Ishikawa (cell line): Measurements from ENCODE around the gene MYBPC2.

Source experiments
- EP300 ChIP-seq: IDR thresholded peaks from 2 replicates; pipeline ENCODE4 v1.6.1; 2012; ENCODE audit warnings: borderline replicate concordance
- NFIC ChIP-seq: IDR thresholded peaks from 2 replicates; pipeline ENCODE4 v1.6.1; 2012
- TAF1 ChIP-seq: IDR thresholded peaks from 2 replicates; pipeline ENCODE4 v1.6.1; 2012; ENCODE audit warnings: low read depth, mild to moderate bottlenecking
- YY1 ChIP-seq: IDR thresholded peaks from 2 replicates; pipeline ENCODE4 v1.6.1; 2012; ENCODE audit warnings: low read depth

DNA sequence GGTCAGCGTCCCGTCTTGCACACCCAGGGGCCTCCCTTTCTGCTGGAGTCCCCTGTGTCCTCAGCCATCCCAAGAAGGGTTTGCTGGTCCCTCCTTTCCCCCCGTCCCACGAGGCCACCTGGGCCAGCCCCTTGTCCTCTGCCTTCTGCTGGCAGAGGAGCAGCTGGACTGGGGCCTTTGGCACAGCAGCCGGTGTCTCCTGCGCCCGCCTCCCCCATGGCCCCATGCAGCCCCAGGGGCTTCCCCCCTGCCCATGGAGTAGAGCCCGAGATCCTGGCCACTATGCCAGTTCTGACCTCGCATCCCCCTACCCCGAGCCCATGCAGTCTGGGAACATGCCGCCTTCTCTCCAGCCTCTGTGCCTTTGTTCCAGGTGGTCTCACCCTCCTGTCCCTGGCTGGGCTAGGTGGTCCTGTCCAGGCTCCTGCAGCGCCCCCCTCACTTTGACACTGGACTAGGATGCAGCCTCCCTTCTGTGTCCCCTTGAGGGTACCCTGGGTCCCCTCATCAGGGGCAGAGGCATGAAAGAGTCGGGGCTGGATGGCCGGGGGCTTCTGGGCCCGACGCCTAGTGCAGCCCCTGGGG lies 49.7 kb downstream of the MYBPC2 start:
- TF ChIP-seq NFIC (no peak), YY1 (no peak), EP300 (no peak), TAF1 (no peak)
